Measurements from ENCODE around the gene NKTR. TPM values are rescaled to one million over a fixed set of nuclear protein-coding genes. Genes with fewer than 3 reads are reported as not detected.

NKTR gene
- total and polyA plus RNA-seq, 9 of the 15 experiments (the other 6 are each of a cell fraction or from before 2014, with no cell fraction given) = 19.7 to 123 (median 92.6) TPM

- TF ChIP-seq ZNF146 (CRISPR knock-in tag; IDR thresholded peaks at IDR 0.05; ENCODE audit: unreplicated experiment) = no peak
- no peak; the same call in 1 of the 2 replicates for TF ChIP-seq CBX5 (IDR thresholded peaks at IDR 0.05; ENCODE audit: borderline replicate concordance, low read depth)
- TF ChIP-seq GTF2F1 (IDR thresholded peaks at IDR 0.05; ENCODE audit: low read depth, low read length) = no peak; the same call in 1 of the 2 replicates
- no peak for TF ChIP-seq RFX7 (CRISPR knock-in tag; IDR thresholded peaks at IDR 0.05)
- no peak for TF ChIP-seq ZC3H8 (IDR thresholded peaks at IDR 0.05)
- TF ChIP-seq RBM15 (IDR thresholded peaks at IDR 0.05; ENCODE audit: insufficient read depth, low read length) = no peak
- TF ChIP-seq CBX3 (IDR thresholded peaks at IDR 0.05; ENCODE audit: borderline replicate concordance in 1 of 2, low read length in 2 of 2) = peak in 1 of 2 experiments; percentile 60; a peak in 2 of 3 replicates
- no peak for TF ChIP-seq MLX (CRISPR knock-in tag; conservative IDR thresholded peaks at IDR 0.05)
- peak; percentile 72 for TF ChIP-seq PHF20 (IDR thresholded peaks at IDR 0.05; ENCODE audit: partially characterized antibody)
- TF ChIP-seq MAFG (tag; conservative IDR thresholded peaks at IDR 0.05) = no peak
- TF ChIP-seq SRF (CRISPR knock-in tag; IDR thresholded peaks at IDR 0.05) = peak in 1 of 2 experiments; percentile 88; a peak in 2 of 4 replicates
- no peak for TF ChIP-seq HDGF (IDR thresholded peaks at IDR 0.05)
- TF ChIP-seq RHOXF2B (CRISPR knock-in tag; conservative IDR thresholded peaks at IDR 0.05) = no peak
- 0 out of 2 replicates have a peak, but pooled peaks have one; percentile 44 for TF ChIP-seq ZNF589 (CRISPR knock-in tag; IDR thresholded peaks at IDR 0.05; ENCODE audit: low read depth)
- TF ChIP-seq ZNF197 (CRISPR knock-in tag; IDR thresholded peaks at IDR 0.05; ENCODE audit: low read depth) = no peak
- peak in 1 of 2 experiments; percentile 77; a peak in 2 of 4 replicates for TF ChIP-seq HDAC1 (IDR thresholded peaks at IDR 0.05)
- TF ChIP-seq NCOA2 (IDR thresholded peaks at IDR 0.05; ENCODE audit: partially characterized antibody in 2 of 2) = no peak
- TF ChIP-seq MEF2A (IDR thresholded peaks at IDR 0.05; ENCODE audit: control insufficient read depth, low read depth, low read length) = no peak
- TF ChIP-seq SMARCC2 (IDR thresholded peaks at IDR 0.05; ENCODE audit: low read depth) = no peak
- TF ChIP-seq ARID3B (CRISPR knock-in tag; IDR thresholded peaks at IDR 0.05; ENCODE audit: borderline replicate concordance) = peak; percentile 78; the same call in 1 of the 2 replicates
- peak; percentile 57; the same call in 1 of the 2 replicates for TF ChIP-seq CC2D1A (IDR thresholded peaks at IDR 0.05)
- peak; percentile 57; the same call in 1 of the 2 replicates for TF ChIP-seq PHTF2 (CRISPR knock-in tag; IDR thresholded peaks at IDR 0.05)
- TF ChIP-seq CEBPB (tag; IDR thresholded peaks at IDR 0.05) = no peak
- TF ChIP-seq POLR2B (IDR thresholded peaks at IDR 0.05; ENCODE audit: low read depth, partially characterized antibody) = peak; percentile 94
- no peak for TF ChIP-seq HEY1 (CRISPR knock-in tag; IDR thresholded peaks at IDR 0.05; ENCODE audit: borderline replicate concordance)
- TF ChIP-seq TRIM25 (IDR thresholded peaks at IDR 0.05; ENCODE audit: borderline replicate concordance) = no peak
Observed at GRCh38 chr3:42600111-42600957, at the start of gene NKTR (continued).

Measured in K562 (cell line).